GM21737 (cell line): ENCODE measurements around the gene NOP53.
"Not testable (repeated sequence)": the region's sequence is repeated elsewhere in the genome, so short reads cannot be mapped to it uniquely, and the experiment has no call there.

Source experiments
- ATAC-seq: cut with Tn5 transposase; IDR thresholded peaks from one replicate; pipeline ENCODE4 v1.9.1; 2021; ENCODE audit warnings: mild to moderate bottlenecking, moderate library complexity; ENCODE audit not compliant: unreplicated experiment

NOP53 gene

DNA sequence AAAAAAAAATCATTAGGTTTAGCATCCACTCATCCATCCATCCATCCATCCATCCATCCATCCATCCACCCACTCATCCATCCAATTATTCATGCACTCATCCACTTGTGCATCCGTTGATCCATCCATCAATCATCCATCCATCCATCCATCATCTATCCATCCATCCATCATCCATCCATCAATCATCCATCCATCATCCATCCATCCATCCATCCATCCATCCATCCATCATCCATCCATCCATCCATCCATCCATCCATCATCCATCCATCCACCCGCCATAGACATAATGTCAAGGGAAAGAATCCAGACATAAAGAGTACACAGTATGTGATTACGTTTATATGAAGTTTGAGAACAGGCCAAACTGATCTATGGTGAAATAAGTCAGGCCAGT is 24.2 kb downstream of the NOP53 start:
- ATAC-seq: no peak

DNA sequence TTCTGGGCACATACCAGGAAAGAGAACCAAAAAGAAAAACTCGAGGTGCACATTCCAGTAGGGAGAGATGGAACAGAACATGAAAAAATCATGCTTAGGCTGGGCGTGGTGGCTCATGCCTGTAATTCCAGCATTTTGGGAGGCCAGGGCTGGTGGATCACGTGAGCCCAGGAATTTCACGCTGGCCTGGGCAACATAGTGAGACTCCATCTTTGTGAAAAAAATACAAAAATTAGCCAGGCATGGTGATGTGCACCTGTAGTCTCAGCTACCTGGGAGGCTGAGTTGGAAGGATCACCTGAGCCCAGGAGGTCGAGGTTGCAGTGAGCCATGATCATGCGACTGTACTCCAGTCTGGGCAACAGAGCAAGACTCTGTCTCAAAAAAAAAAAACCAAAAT is 25.9 kb downstream of the NOP53 start:
- ATAC-seq: not testable (repeated sequence)

DNA sequence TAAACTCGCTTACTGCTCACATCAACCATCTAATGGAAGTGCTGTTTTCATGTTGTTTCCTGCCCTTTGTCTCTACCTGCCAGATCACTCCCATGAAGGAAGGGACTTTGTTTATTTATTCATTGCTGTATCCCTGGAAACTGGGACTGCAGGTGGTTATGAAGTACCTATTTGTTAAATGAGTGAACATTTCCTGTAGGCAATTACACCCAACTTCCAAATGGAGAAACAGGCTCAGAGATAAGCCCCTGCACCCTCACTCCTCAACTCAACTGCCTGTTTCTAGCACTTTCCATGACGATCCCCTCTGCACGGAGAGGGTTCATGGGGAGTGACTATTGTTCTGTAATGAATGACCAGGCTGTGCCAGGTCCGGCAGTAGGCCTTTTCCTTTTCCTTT is 31.2 kb downstream of the NOP53 start:
- ATAC-seq: no peak

DNA sequence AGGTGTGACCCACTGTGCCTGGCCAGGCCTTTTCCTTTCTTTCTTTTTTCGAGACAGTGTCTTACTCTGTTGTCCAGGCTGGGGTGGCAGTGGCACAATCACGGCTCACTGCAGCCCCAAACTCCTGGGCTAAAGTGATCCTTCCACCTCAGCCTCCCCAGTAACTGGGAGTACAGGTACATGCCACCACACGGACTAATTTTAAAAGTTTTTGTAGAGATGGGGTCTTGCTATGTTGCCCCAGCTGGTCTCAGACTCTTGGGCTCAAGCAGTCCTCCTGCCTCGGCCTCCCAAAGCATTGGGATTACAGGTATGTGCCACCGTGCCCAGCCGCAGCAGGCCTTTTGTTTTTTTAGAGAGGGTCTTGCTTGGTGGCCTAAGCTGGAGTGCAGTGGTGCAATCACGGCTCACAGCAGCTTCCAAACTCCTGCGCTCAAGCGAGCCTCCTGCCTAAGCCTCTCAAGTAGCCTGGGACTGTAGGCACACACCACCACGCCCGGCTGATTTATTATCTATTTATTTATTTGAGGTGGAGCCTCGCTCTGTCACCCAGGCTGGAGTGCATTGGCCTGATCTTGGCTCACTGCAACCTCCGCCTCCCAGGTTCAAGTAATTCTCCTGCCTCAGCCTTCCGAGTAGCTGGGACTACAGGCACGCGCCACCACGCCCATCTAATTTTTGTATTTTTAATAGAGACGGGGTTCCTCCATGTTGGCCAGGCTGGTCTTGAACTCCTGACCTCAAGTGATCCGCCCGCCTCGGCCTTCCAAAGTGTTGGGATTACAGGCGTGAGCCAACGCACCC is 32.1 kb downstream of the NOP53 start:
- not testable (repeated sequence) for ATAC-seq

DNA sequence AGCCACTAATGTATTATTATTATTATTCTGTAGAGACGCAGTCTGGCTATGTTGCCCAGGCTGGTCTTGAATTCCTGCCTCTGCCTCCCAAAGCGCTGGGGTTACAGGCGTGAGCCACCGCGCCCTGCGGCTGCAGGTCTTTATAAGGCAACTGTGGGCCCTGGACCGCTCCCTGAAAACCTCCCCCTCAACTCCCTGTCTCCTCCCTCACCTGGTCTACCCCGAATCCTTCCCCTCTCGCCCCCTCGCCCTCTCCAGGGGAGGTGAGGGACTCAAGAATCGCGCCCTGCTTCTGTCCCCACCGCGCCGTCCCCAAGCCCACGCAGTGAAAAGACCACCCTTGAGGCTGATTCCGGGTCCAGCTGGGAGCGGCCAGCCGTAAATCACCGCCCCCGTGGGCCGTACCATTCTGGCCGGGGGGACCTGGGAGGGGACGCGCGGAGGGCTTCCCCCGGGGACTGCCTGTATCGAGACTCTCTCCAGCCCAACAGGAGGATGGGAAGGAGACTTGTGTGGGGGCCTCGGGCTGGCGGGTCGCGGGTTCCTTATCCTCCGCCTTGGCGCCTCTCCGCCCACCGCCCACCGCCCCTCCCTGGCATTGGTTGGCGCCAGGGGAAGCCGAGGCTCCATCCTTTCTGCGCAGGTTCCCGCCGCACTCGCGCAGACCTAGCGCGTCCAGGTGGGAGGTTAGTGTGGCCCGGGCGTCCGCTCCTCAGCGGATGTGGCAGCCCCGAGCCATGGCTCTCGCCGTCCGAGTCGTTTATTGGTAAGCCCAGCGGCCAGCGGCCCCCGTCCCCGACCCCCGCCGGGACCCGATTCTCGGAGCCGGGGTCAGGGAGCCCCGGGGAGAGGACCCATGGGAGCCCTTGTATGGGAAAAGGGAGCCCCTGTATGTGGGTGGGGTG is 33.0 kb downstream of the NOP53 start, which contains the start of gene SELENOW:
Gene SELENOW, plus strand, starts transcription at position 655 of the 905 bp plus-strand sequence. Its CDS starts 83 bp downstream, at position 738.
- peak; percentile 74 for ATAC-seq

DNA sequence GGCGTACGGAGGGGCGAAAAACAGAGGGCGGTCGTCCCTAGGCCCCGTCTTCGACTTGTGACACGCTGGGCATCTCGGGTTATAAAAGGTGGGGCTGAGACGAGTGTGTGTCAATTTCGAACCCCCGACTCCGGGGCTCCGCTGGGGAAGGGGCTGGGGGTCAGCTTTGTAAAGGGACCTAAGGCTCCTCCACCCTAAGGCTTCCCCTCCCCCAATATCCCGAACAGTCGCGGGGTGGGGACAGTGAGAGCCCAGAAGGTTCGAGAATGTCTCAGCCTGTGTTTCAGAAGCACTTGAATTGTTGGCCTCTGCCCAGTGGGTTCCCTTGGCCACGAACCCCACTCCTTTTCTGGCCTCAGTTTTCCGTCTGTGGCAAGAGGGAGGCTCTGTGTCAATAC is 33.6 kb downstream of the NOP53 start:
- ATAC-seq: no peak

DNA sequence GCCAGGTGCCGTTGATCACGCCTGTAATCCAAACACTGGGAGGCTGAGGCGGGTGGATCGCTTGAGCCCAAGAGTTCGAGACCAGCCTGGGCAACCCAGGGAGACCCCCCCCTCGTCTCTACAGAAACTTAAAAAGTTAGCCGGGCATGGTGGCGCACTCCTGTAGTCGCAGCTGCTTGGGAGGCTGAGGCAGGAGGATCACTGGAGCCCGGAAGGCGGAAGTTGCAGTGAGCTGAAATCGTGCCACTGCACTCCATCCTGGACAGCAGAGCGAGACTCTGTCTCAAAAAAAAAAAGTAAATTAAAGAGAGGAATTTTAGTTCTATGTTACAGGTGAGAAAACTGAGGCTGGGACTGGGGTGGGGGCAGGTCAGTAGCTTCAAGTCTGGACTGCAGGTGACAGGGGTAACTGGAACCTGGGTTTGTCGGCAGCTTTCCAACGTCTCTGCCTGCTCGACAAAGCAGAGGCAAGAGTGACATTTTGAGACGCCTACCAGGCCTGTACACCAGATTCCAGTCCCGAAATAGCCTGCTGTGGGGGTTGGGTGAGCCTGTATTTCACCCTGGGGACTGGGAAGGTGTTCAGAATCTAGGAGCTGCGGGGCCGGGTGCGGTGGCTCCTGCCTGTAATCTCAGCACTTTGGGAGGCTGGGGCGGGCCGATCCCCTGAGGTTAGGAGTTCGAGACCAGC is 34.3 kb downstream of the NOP53 start:
- no peak for ATAC-seq

DNA sequence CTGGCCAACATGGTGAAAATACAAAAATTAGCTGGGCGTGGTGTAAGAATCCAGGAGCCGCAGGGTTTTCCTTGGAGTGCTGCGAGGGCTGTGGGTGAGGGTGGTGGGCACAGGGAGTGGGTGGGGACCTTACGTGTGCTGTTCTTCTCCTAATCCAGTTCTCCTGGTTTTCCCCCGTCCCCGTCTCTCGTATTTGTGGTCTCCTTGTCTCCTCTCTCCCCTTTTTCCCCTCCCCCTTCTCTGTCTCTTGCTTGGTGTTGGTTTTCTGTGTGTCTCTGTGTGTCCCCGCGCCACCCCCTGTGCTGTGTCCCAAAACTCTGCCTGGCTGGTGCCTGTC is 34.8 kb downstream of the NOP53 start:
- ATAC-seq: no peak

DNA sequence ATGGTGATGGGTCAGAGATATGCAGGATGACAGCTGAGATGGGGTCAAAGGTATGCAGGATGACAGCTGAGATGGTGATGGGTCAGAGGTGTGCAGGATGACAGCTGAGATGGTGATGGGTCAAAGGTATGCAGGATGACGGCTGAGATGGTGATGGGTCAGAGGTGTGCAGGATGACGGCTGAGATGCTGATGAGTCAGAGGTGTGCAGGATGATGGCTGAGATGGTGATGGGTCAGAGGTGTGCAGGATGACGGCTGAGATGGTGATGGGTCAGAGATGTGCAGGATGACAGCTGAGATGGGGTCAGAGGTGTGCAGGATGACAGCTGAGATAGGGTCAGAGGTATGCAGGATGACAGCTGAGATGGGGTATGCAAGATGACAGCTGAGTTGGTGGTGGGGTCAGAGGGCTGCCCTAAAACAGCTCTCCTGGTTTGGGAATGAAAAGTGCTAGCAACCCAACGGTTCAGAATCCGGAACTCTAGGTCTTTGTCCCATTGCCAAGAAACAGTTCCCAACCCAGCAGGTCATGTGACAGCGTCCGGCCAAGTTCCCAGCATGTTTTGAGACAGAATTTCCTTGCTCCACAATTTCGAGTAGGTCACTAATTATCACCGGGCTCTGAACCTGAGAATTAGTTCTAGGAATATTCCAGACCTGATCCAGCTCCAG is 36.4 kb downstream of the NOP53 start:
- ATAC-seq: no peak

DNA sequence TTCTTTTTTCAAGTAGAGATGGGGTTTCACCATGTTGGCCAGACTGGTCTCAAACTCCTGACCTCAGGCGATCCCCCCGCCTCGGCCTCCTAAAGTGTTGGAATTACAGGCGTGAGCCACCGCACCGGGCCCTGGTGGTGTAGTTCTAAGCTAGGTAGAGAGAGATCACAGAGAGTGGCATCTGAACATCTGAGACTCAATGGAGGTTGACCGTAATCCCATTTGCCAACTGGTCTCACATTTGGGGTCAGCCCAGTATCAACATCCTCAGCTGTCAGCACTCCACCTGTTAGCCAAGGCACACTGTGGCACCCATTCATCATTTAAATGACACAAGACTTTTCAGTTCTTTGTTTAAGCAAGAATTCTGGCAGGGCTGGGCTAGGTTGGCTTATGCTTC is 41.2 kb downstream of the NOP53 start:
- ATAC-seq: no peak

DNA sequence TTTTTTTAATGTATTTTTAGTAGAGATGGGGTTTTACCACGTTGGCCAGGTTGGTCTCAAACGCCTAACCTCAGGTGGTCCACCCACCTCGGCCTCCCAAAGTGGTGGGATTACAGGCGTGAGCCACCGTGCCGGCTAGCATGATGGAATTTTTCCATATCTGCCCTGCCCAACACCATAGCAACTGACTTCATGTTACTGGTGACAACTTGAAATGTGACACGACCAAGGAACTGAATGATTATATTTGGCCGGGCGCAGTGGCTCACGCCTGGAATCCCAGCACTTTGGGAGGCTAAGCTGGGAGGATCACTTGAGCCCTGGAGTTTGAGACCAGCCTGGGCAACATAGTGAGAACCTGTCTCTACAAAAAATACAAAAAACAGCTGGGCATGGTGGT is 42.0 kb downstream of the NOP53 start:
- ATAC-seq: not testable (repeated sequence)

DNA sequence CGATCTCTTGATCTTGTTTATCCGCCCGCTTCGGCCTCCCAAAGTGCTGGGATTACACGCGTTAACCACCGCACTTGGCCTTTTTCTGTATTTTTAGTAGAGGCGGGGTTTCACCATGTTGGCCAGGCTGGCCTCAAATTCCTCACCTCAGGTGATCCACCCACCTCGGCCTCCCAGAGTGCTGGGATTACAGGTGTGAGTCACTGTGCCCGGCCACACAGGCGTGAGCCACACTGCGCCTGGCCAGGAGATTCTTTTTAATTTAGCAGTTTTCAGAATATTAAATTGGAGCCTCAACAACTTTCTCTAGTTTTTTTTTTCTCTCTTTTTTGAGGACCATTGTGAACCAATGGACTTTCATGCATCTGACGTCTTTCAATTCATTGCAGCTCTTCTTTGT is 44.5 kb downstream of the NOP53 start:
- not testable (repeated sequence) for ATAC-seq

DNA sequence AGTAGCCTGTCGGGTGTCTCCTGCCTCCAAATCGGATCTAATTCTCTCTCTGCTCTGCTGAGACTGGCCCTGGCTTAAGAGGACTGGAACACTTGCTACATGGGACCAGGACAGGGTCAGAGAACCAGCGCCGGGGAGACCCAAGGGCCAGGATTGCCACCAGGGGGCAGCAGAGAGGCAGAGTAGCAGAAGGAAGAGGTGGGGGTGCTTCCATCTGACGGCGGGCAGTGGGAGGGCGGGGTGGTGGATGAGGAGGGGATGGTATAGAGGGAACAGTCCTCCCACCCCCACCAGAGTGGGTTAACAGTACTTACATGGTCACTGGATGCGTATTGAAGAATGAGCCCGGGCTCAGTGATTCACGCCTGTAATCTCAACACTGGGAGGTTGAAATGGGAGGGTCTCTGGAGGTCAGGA is 45.1 kb downstream of the NOP53 start:
- ATAC-seq: no peak

DNA sequence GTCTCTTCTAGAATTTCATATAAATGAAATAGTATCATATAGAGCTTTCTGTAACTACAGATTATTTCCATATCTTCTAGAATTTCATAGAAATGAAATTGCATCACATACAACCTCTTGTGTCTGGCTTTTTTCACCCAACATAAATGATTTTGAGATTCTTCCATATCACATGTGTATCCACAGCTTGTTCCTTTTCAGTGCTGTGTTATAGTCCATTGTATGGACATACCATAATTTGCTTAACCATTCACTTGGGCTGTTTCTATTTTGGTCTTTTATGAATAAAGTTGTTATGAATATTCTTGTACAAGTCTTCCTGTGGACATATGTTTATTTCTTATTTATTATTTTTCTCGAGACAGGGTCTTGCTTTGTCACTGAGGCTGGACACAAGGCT is 47.3 kb downstream of the NOP53 start:
- ATAC-seq: no peak

DNA sequence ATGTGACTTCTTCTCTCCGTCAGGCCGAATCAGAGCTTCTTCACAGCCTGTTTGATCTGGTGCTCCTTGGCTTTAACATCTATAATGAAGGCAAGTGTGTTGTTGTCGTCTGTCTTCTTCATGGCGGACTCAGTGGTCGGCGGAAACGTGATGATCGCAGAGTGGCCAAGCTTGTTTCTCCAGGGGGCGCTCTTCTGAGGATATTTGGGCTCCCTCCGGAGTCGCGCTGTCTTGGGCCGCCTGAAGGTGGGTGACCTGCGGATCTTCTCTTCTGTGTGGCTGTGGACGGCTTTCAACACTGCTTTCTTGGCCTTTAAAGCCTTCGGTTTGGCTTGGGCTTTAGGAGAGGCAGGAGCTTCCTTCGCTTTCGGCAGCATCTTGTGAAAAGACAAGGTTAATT is 49.2 kb downstream of the NOP53 start:
- ATAC-seq: no peak

DNA sequence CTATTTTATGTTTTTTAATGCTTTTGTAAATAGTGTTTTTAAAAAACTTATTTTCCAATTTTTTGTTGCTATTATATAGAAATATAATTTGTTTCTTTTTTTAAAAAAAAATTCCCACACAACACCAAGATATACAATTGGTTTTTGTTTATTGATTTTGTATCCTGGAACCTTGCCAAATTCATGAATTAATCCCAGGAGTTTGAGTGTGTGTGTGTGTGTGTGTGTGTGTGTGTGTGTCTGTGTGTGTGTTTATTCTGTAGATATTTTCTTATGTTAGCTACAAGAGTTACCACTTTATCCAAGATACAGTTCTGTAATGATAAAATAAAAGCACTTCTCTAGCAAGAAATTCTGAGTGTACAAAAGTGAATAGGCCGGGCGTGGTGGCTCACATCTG is 51.4 kb downstream of the NOP53 start:
- ATAC-seq: no peak

DNA sequence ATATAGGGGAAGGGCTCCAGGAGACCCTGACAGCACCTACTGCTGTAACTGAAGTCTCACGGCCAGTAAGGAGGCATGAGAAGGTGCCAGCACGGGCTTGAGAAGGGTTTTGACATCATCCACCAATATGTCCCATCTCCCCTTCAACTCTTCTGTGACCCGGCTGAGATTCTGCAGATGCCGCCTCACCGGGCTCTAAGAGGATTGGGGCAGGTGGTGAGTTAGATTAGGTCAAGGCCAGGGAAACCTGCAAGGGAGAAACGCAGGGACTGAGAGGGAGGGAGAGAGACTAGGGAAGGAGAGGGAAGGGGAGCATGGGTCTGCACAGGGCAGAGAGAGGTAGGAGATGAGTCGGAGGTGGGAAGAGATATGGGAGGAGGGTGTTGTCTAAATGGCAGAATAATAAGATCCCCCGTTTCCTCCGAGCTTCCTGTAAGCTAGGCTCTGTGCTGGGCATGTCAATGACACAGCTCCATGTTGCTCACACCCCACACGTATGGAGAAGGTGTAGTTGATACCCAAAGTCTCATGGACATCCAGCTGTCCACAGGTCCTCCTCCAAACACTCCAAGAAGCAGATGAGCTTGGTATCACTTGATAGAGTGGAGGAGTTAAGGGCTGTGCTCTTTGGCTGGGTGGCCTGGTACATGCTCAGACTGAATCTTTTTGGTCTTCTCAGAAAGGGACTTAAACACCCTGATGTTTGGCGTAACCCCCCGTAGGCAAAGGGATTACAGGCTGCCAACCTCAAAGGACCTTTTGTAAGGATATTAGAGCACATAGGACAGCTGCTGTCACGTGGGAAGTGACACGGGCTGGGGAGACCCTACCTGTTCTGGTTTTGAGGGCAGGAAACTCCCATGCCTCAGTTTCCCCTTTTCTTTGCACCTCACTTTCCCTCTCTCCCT is 52.9 kb downstream of the NOP53 start:
- no peak for ATAC-seq

DNA sequence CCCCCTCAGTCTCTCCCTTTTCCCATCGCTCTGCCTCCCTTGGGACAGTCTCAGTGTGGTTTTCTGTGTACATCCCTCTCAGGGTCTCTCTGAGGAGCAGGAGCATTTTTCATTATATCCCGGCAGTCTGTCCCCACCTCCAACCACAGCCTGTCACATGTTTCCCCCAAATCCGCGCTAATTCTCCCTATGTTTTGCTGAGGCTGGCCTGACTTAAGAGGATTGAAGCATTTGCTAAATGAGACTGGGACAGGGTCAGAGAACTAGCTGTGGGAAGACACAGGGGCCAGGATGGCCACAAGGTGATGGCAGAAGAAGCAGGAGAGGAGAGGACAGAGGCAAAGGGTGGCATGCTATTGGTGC is 53.5 kb downstream of the NOP53 start:
- no peak for ATAC-seq

DNA sequence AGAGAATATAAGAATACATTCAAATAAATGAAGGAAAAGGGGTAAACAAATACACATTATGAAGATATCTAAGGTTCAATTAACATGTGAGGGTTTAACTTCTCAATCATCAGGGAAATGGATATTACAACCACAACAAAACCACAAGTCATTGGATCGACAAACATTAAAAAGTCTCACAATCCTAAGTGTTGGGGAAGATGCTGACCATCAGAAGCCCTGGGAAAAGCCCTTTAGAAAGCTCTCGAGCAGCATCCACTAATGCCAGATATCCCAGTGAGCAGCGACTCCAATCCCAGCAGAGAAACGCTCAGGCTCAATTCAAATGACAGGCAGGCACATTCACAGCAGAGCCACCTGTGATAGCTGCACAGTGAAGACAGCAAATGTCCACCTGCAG is 55.9 kb downstream of the NOP53 start:
- no peak for ATAC-seq

DNA sequence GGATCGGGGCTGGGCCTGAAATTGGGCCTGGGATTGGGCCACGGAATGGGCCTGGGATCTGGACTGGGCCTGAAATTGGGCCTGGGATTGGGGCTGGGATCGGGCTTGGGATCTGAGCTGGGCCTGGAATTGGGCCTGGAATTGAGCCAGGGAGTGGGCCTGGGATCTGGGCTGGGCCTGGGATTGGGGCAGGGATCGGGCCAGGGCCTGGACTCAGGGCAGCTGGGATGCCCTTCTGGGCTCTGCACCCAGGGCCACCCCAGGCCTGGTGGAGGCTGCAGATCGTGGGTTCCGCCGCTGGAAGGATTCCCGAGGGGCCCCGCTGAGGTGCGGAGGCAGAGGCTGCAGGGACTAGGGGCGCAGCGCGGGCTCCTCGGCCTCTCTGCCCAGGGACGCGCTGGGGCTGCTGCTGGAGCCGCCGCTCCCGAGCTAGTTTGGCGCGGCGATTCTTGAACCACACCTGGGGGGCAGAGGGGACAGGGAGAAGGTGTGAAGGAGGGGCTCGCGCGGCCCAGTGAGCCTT is 57.2 kb downstream of the NOP53 start:
- ATAC-seq: no peak
